Measurements from ENCODE around the gene RAC2. TPM values are rescaled to one million over a fixed set of nuclear protein-coding genes. Genes with fewer than 3 reads are reported as not detected.

RAC2 gene
- total and polyA plus RNA-seq, 5 donors: 1.8 to 8.6 (median 4.3) TPM

- DNase-seq: no peak
- H3K27ac ChIP-seq (ENCODE audit: low read length): no peak overlapping the region
- no peaks in the 10 kb centered on the region for H3K9me3 ChIP-seq (ENCODE audit: control insufficient read depth, low read length)
- ATAC-seq: no peak
- peaks cover 9% of the 10 kb centered on the region for H3K4me1 ChIP-seq (ENCODE audit: control insufficient read depth, insufficient read depth, low read length)
- intact Hi-C loops (cut with DNase I): no loop called here
- 93% methylated on average over 4 of the region's 4 CpGs for WGBS
- no peak overlapping the region for H3K4me3 ChIP-seq (ENCODE audit: low read length)
- no peaks in the 10 kb centered on the region for H3K27me3 ChIP-seq (ENCODE audit: control insufficient read depth, insufficient read depth)
Measured at GRCh38 chr22:37190262-37190780, 53.7 kb downstream of the RAC2 start.

GRCh38 chr22:37188901-37189466 lies 55.1 kb downstream of the RAC2 start:
- no peaks in the 10 kb centered on the region for H3K27me3 ChIP-seq (ENCODE audit: control insufficient read depth, insufficient read depth)
- H3K4me1 ChIP-seq (ENCODE audit: control insufficient read depth, insufficient read depth, low read length): peaks cover 9% of the 10 kb centered on the region
- DNase-seq (peak in 2 of 3 donors; percentile 5 to 33), ATAC-seq (peak in 1 of 2 donors; percentile 57)
- H3K4me3 ChIP-seq (ENCODE audit: low read length): no peak overlapping the region
- intact Hi-C loops (cut with DNase I): no loop called here
- no peaks in the 10 kb centered on the region for H3K9me3 ChIP-seq (ENCODE audit: control insufficient read depth, low read length)
- peak overlapping the region; percentile 76 for H3K27ac ChIP-seq (ENCODE audit: low read length)
- 29% methylated on average over 2 of the region's 2 CpGs for WGBS

- DNase-seq: peak; percentile 66 to 86 (median 83)
- WGBS: 18% methylated on average over 17 of the region's 17 CpGs
- peak; percentile 88 to 93 for ATAC-seq
- Histone ChIP-seq H3K27ac (ENCODE audit: low read length) (peak within 1 kb of the TSS; percentile 76), H3K4me3 (ENCODE audit: low read length) (peak within 1 kb of the TSS; percentile 25), H3K4me1 (ENCODE audit: control insufficient read depth, insufficient read depth, low read length) (peaks cover 9% of the 10 kb centered on the region), H3K27me3 (ENCODE audit: control insufficient read depth, insufficient read depth) (no peaks in the 10 kb centered on the region), H3K9me3 (ENCODE audit: control insufficient read depth, low read length) (no peaks in the 10 kb centered on the region)
- intact Hi-C loops (cut with DNase I): no loop called here
Measured at GRCh38 chr22:37187891-37188761, 55.9 kb downstream of the RAC2 start, which contains the start of gene C1QTNF6. Gene C1QTNF6, minus strand, starts transcription at chr22:37188247. Its CDS starts 34 bp downstream, at chr22:37188213.

DNA sequence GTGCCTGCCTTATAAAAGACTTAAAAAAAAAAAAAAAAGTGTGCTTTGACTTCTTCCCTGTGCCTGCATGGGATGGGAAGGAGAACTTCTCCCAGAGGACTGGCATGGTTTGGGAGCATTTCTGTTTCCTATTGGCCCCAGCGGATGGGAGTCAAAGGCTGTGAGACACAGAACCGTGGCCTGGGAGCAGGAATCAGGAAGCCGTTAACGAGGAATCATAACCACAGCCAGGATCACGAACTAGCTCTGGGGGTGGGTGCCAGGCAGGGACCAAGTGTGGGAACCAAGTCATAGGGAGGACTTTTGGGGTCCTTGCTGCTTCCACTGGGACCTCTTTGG lies 56.5 kb downstream of the RAC2 start:
- H3K4me1 ChIP-seq (ENCODE audit: control insufficient read depth, insufficient read depth, low read length): peaks cover 9% of the 10 kb centered on the region
- peak; percentile 30 to 47 for ATAC-seq
- intact Hi-C loops (cut with DNase I): no loop called here
- peak overlapping the region; percentile 76 for H3K27ac ChIP-seq (ENCODE audit: low read length)
- no peaks in the 10 kb centered on the region for H3K9me3 ChIP-seq (ENCODE audit: control insufficient read depth, low read length)
- peak in 2 of 3 donors; percentile 32 to 76 for DNase-seq
- no peaks in the 10 kb centered on the region for H3K27me3 ChIP-seq (ENCODE audit: control insufficient read depth, insufficient read depth)
- H3K4me3 ChIP-seq (ENCODE audit: low read length): peak overlapping the region; percentile 25
- WGBS: 7% methylated on average over 5 of the region's 5 CpGs

DNA sequence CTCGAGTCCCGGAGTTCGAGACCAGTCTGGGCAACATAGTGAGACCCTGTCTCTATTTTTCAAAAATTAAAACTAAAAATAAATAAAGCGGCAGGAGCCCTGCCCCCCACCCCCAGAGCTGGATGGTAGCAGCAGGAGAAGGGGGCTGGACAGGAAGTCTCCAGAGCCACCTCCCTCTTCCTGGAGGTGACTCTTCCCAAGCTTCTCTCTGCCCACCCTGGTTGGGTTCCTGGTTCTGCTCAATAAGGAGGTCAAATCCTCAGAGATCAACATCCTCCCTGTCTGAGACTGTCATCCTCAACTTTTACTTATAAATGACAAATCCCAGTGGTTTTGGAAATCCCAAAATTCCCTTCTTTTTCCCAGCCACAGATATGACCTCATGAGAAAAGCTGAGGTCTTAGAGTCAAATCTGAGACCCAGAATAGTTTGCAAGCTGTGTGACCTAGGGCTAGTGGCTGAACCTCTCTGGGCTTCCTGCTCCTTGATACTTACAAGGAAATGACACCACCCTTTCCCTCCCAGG lies 57.0 kb downstream of the RAC2 start:
- Histone ChIP-seq H3K27me3 (ENCODE audit: control insufficient read depth, insufficient read depth) (no peaks in the 10 kb centered on the region), H3K4me3 (ENCODE audit: low read length) (peak overlapping the region; percentile 25), H3K4me1 (ENCODE audit: control insufficient read depth, insufficient read depth, low read length) (peaks cover 9% of the 10 kb centered on the region), H3K27ac (ENCODE audit: low read length) (peak overlapping the region; percentile 76), H3K9me3 (ENCODE audit: control insufficient read depth, low read length) (no peaks in the 10 kb centered on the region)
- 47% methylated on average over 4 of the region's 4 CpGs for WGBS
- intact Hi-C loops (cut with DNase I): no loop called here
- ATAC-seq (peak in 1 of 2 donors; percentile 61), DNase-seq (peak in 2 of 3 donors; percentile 18 to 50)

DNA sequence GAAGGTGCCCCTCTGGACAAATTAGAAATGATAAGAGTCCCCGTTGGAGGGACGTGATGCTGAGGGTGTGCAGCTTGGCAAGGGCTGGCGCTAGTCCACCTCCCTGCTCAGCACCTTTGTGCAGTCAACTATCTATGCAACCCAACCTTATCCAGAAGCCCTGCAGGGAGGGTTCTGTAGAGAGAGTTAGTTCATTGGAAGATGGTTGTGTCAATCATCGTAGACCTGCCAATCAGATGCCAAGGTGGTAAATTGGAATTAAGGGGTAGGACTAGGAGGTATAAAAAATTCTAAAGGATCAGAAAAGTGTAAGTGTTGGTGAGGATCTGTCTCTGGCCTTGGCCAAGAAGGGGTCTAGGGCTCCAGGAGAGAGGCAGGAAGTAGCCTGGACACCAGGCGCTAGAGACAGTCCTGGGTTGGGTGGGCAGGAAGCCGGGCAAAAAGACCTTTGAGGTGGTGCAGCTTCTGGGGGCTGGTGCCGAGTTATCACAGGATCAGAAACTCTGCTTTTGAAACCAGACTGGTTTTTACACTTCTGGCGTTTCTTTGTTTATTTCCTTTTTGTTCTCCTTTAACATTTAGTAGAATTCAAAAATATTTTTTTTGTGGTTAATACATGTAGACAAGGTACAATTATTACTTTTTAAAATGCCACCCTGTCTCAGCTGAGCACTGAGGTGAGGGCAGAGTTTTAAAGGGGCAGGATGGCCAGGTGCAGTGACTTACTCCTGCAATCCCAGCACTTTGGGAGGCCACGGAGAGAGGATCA lies 57.7 kb downstream of the RAC2 start:
- Histone ChIP-seq H3K27me3 (ENCODE audit: control insufficient read depth, insufficient read depth) (no peaks in the 10 kb centered on the region), H3K4me3 (ENCODE audit: low read length) (no peak overlapping the region), H3K27ac (ENCODE audit: low read length) (peak overlapping the region; percentile 13), H3K9me3 (ENCODE audit: control insufficient read depth, low read length) (no peaks in the 10 kb centered on the region), H3K4me1 (ENCODE audit: control insufficient read depth, insufficient read depth, low read length) (peaks cover 9% of the 10 kb centered on the region)
- DNase-seq (peak in 2 of 3 donors; percentile 12 to 41), ATAC-seq (peak; percentile 10 to 34)
- 65% methylated on average over 9 of the region's 9 CpGs for WGBS
- intact Hi-C loops (cut with DNase I): no loop called here

DNA sequence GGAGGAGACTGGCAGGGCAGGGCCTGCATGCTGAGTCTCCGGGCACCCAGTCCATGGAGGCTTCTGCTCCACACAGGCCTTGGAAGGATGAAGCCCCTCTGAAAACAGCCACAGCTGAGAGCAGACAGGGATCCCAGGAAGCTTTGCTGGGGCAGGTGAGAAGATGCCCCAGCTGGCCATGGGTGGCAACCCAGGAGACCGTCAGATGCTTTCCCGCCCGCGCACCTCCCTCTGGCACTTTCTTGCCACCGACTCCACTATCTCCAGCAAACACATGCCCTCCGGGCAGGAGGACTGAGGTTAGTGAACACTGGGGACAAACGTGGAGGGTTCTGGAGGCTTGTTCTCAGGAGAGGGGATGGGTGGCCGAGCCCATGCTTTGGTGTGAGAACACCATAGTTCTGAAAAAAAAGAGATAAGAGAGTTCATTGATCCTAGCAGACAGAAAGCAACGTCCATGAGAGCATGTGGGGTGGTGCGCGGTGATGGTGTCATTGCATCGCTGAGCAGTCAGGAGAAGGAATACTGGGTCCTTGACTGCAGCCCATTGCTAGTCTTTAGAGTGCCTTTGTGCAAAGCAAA lies 58.3 kb downstream of the RAC2 start:
- Histone ChIP-seq H3K4me1 (ENCODE audit: control insufficient read depth, insufficient read depth, low read length) (peaks cover 9% of the 10 kb centered on the region), H3K27ac (ENCODE audit: low read length) (no peak overlapping the region), H3K27me3 (ENCODE audit: control insufficient read depth, insufficient read depth) (no peaks in the 10 kb centered on the region), H3K9me3 (ENCODE audit: control insufficient read depth, low read length) (no peaks in the 10 kb centered on the region), H3K4me3 (ENCODE audit: low read length) (no peak overlapping the region)
- intact Hi-C loops (cut with DNase I): no loop called here
- 82% methylated on average over 13 of the region's 13 CpGs for WGBS
- ATAC-seq: no peak
- DNase-seq: peak; percentile 8 to 18 (median 15)

GRCh38 chr22:37184816-37185541 lies 59.1 kb downstream of the RAC2 start:
- peak; percentile 6 to 44 (median 43) for DNase-seq
- peaks cover 9% of the 10 kb centered on the region for H3K4me1 ChIP-seq (ENCODE audit: control insufficient read depth, insufficient read depth, low read length)
- 91% methylated on average over 18 of the region's 18 CpGs for WGBS
- no peak overlapping the region for H3K4me3 ChIP-seq (ENCODE audit: low read length)
- H3K27ac ChIP-seq (ENCODE audit: low read length): no peak overlapping the region
- H3K9me3 ChIP-seq (ENCODE audit: control insufficient read depth, low read length): no peaks in the 10 kb centered on the region
- no peak for ATAC-seq
- H3K27me3 ChIP-seq (ENCODE audit: control insufficient read depth, insufficient read depth): no peaks in the 10 kb centered on the region
- intact Hi-C loops (cut with DNase I): no loop called here

GRCh38 chr22:37184380-37184755 lies 59.7 kb downstream of the RAC2 start:
- DNase-seq (peak in 2 of 3 donors; percentile 6 to 39), ATAC-seq (no peak)
- Histone ChIP-seq H3K27me3 (ENCODE audit: control insufficient read depth, insufficient read depth) (no peaks in the 10 kb centered on the region), H3K4me3 (ENCODE audit: low read length) (no peak overlapping the region), H3K4me1 (ENCODE audit: control insufficient read depth, insufficient read depth, low read length) (peaks cover 9% of the 10 kb centered on the region), H3K9me3 (ENCODE audit: control insufficient read depth, low read length) (no peaks in the 10 kb centered on the region), H3K27ac (ENCODE audit: low read length) (no peak overlapping the region)
- 86% methylated on average over 12 of the region's 12 CpGs for WGBS
- intact Hi-C loops (cut with DNase I): no loop called here

Measured in right cardiac atrium (tissue), 5 donors.